SU-DHL-6 (cell line): ENCODE data around the gene KLF2.

Experiments
- CTCF ChIP-seq: fragments of 200-600 bp; sonication (generic); IDR thresholded peaks from one replicate; pipeline ENCODE4 v1.5.1; 2017; ENCODE audit warnings: antibody characterized with exemption, mild to moderate bottlenecking, low read length, moderate library complexity; ENCODE audit not compliant: insufficient read depth, poor library complexity, severe bottlenecking
- EZH2phosphoT487 ChIP-seq: fragments of 200-600 bp; sonication (generic), shearing (Covaris generic); conservative IDR thresholded peaks from 2 replicates; pipeline ENCODE4 v1.6.1; 2018; ENCODE audit warnings: mild to moderate bottlenecking, antibody characterized with exemption, low read length, moderate library complexity, mixed read lengths

GRCh38 chr19:16330368-16330801, 5.8 kb downstream of the KLF2 start:
- TF ChIP-seq CTCF (no peak), EZH2phosphoT487 (no peak)
